ENCODE measurements around the gene MARVELD2. TPM values are rescaled to one million over a fixed set of nuclear protein-coding genes. Genes with fewer than 3 reads are reported as not detected.
"Not testable (repeated sequence)": the region's sequence is repeated elsewhere in the genome, so short reads cannot be mapped to it uniquely, and the experiment has no call there.

Gene MARVELD2
- total and polyA plus RNA-seq, 9 of the 15 experiments (the other 6 are each of a cell fraction or from before 2014, with no cell fraction given): 0.03 to 0.29 (median 0.06) TPM; not detected in 3

GRCh38 chr5:69455428-69455988 is 40.6 kb downstream of the MARVELD2 start:
- H4K20me1 ChIP-seq (replicated peaks; ENCODE audit: control insufficient read depth, insufficient read depth, low read length); H3K27me3 ChIP-seq (ENCODE audit: control insufficient read depth in 2 of 2, insufficient read depth in 2 of 2, low read length in 2 of 2); ATAC-seq; POLR2A ChIA-PET; H3K9me3 ChIP-seq (replicated peaks; ENCODE audit: control insufficient read depth, insufficient read depth, low read depth, low read length); H3K9me1 ChIP-seq (ENCODE audit: control insufficient read depth, insufficient read depth, low read length); FAIRE-seq; BruUV-seq (replicated peaks); H3K79me2 ChIP-seq (ENCODE audit: control insufficient read depth, insufficient read depth, low read length); H3K4me3 ChIP-seq; in situ Hi-C loops (cut with MboI); CTCF ChIA-PET (ENCODE audit: low intra/inter-chr PET ratio); DNase-seq (ENCODE audit: extremely low read depth in 1 of 4, low spot score in 3 of 4); H3K36me3 ChIP-seq (ENCODE audit: control insufficient read depth, insufficient read depth, low read length); H3K4me2 ChIP-seq (ENCODE audit: insufficient read depth, low read length); intact Hi-C loops (cut with micrococcal nuclease); H3K4me1 ChIP-seq (replicated peaks in 1 of 2; ENCODE audit: control insufficient read depth in 2 of 2, insufficient read depth in 2 of 2, low read length in 2 of 2); H3K27ac ChIP-seq (ENCODE audit: extremely low read depth, low read depth, low read length); H3K9ac ChIP-seq (ENCODE audit: insufficient read depth in 1 of 2, low read depth in 2 of 2, low read length in 2 of 2); H2AFZ ChIP-seq (ENCODE audit: low read depth, low read length): not testable (repeated sequence)
- 5% methylated on average over 6 of the region's 7 CpGs for WGBS (ENCODE audit: insufficient coverage, low coverage, missing lambda C conversion rate)

- Histone ChIP-seq H3K4me1 (replicated peaks in 1 of 2; ENCODE audit: control insufficient read depth in 2 of 2, insufficient read depth in 2 of 2, low read length in 2 of 2) (no peaks in the 10 kb centered on the region), H2AFZ (ENCODE audit: low read depth, low read length) (no peak overlapping the region), H3K79me2 (ENCODE audit: control insufficient read depth, insufficient read depth, low read length) (no peaks in the 10 kb centered on the region), H3K9me1 (ENCODE audit: control insufficient read depth, insufficient read depth, low read length) (no peaks in the 10 kb centered on the region), H3K4me2 (ENCODE audit: insufficient read depth, low read length) (no peak overlapping the region), H3K9ac (ENCODE audit: insufficient read depth in 1 of 2, low read depth in 2 of 2, low read length in 2 of 2) (no peak overlapping the region), H3K36me3 (ENCODE audit: control insufficient read depth, insufficient read depth, low read length) (no peaks in the 10 kb centered on the region), H3K27ac (ENCODE audit: extremely low read depth, low read depth, low read length) (no peak overlapping the region), H3K9me3 (replicated peaks; ENCODE audit: control insufficient read depth, insufficient read depth, low read depth, low read length) (no peaks in the 10 kb centered on the region; the same call in 1 of the 2 replicates), H4K20me1 (replicated peaks; ENCODE audit: control insufficient read depth, insufficient read depth, low read length) (no peaks in the 10 kb centered on the region), H3K4me3 (no peak overlapping the region), H3K27me3 (ENCODE audit: control insufficient read depth in 2 of 2, insufficient read depth in 2 of 2, low read length in 2 of 2) (no peaks in the 10 kb centered on the region; a peak in 2 of 5 replicates)
- BruUV-seq (replicated peaks): no TSS peak
- WGBS (ENCODE audit: insufficient coverage, low coverage, missing lambda C conversion rate): 21% methylated on average over 1 of the region's 1 CpG
- ATAC-seq (no peak), FAIRE-seq (no peak), DNase-seq (ENCODE audit: extremely low read depth in 1 of 4, low spot score in 3 of 4) (no peak)
- intact Hi-C loops (cut with micrococcal nuclease) (no loop called here), in situ Hi-C loops (cut with MboI) (no loop called here)
- ChIA-PET POLR2A (no interaction called here), CTCF (ENCODE audit: low intra/inter-chr PET ratio) (no interaction called here)
- TF ChIP-seq SMC3 (conservative IDR thresholded peaks at IDR 0.05; ENCODE audit: insufficient read depth, low read depth, low read length): no peak
- no peak for TF ChIP-seq EWSR1 (IDR thresholded peaks at IDR 0.05; ENCODE audit: borderline replicate concordance, low read depth, partially characterized antibody)
- no peak for TF ChIP-seq CHCHD3 (CRISPR knock-in tag; IDR thresholded peaks at IDR 0.05)
- no peak for TF ChIP-seq GTF2F1 (IDR thresholded peaks at IDR 0.05; ENCODE audit: low read depth, low read length)
- TF ChIP-seq PHF8 (IDR thresholded peaks at IDR 0.05; ENCODE audit: borderline replicate concordance, low read length): no peak
- TF ChIP-seq ZNF592 (IDR thresholded peaks at IDR 0.05): no peak
- TF ChIP-seq ZC3H11A (IDR thresholded peaks at IDR 0.05; ENCODE audit: low read depth, low read length): no peak
- no peak for TF ChIP-seq ZBTB9 (CRISPR knock-in tag; IDR thresholded peaks at IDR 0.05)
- TF ChIP-seq HNRNPL (IDR thresholded peaks at IDR 0.05; ENCODE audit: low read depth, low read length): no peak
- no peak for TF ChIP-seq PHB (CRISPR knock-in tag; IDR thresholded peaks at IDR 0.05)
- TF ChIP-seq LEF1 (IDR thresholded peaks at IDR 0.05): no peak
Observed at GRCh38 chr5:69462170-69462569, 47.3 kb downstream of the MARVELD2 start.

All from K562 (cell line).